ENCODE measurements around the gene KHDC1L. TPM values are rescaled to one million over a fixed set of nuclear protein-coding genes. Genes with fewer than 3 reads are reported as not detected.

KHDC1L gene
- polyA plus RNA-seq, 2 of the 4 experiments (the other 2 are of a cell fraction), result 0.31 to 0.49 TPM

DNA sequence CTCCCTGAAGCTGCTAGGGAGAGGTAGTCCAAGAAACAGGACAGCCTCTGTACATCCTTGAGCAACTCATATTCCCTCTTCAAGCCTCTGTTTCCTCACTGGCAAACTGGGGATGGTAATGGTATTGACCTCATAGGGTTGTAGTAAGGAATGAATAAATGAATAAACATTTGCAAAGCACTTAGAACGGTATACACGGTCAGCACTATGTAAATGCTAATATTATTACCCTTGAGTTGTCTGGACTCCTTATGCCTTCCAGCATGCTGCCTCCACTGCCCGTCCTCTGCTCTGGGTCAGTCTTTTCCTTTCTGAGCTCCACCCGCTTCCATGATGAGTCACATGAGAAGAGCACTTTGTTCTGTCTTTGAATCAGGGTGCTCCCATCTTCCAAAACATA lies 50.6 kb downstream of the KHDC1L start:
- 51% methylated on average over 4 of the region's 4 CpGs for WGBS (ENCODE audit: missing lambda C conversion rate)
- TF ChIP-seq CEBPB (IDR thresholded peaks at IDR 0.05) (no peak), EHF (CRISPR knock-in tag; IDR thresholded peaks at IDR 0.05) (no peak), ZSCAN20 (CRISPR knock-in tag; IDR thresholded peaks at IDR 0.05) (no peak), FOSB (CRISPR knock-in tag; IDR thresholded peaks at IDR 0.05) (no peak), HEYL (CRISPR knock-in tag; IDR thresholded peaks at IDR 0.05) (no peak), NR3C1 (IDR thresholded peaks at IDR 0.05) (no peak), CTCF (IDR thresholded peaks at IDR 0.05) (no peak), GATA3 (IDR thresholded peaks at IDR 0.05; ENCODE audit: borderline replicate concordance) (no peak), KDM5A (IDR thresholded peaks at IDR 0.05) (no peak), JUN (IDR thresholded peaks at IDR 0.05) (no peak), RCOR1 (IDR thresholded peaks at IDR 0.05; ENCODE audit: low read depth, low read length) (no peak), NPAS2 (CRISPR knock-in tag; IDR thresholded peaks at IDR 0.05; ENCODE audit: borderline replicate concordance) (no peak), MAFK (IDR thresholded peaks at IDR 0.05; ENCODE audit: partially characterized antibody) (no peak), KDM1A (IDR thresholded peaks at IDR 0.05; ENCODE audit: low read depth) (no peak), ZC3H11A (IDR thresholded peaks at IDR 0.05) (no peak)
- TF ChIP-seq, protein P1, sequence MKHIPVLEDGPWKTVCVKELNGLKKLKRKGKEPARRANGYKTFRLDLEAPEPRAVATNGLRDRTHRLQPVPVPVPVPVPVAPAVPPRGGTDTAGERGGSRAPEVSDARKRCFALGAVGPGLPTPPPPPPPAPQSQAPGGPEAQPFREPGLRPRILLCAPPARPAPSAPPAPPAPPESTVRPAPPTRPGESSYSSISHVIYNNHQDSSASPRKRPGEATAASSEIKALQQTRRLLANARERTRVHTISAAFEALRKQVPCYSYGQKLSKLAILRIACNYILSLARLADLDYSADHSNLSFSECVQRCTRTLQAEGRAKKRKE (CRISPR knock-in tag; IDR thresholded peaks at IDR 0.05; ENCODE audit: low read depth), result no peak
- TF ChIP-seq, protein P2, sequence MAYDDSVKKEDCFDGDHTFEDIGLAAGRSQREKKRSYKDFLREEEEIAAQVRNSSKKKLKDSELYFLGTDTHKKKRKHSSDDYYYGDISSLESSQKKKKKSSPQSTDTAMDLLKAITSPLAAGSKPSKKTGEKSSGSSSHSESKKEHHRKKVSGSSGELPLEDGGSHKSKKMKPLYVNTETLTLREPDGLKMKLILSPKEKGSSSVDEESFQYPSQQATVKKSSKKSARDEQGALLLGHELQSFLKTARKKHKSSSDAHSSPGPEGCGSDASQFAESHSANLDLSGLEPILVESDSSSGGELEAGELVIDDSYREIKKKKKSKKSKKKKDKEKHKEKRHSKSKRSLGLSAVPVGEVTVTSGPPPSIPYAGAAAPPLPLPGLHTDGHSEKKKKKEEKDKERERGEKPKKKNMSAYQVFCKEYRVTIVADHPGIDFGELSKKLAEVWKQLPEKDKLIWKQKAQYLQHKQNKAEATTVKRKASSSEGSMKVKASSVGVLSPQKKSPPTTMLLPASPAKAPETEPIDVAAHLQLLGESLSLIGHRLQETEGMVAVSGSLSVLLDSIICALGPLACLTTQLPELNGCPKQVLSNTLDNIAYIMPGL (CRISPR knock-in tag; IDR thresholded peaks at IDR 0.05; ENCODE audit: borderline replicate concordance), result no peak
- ChIA-PET CTCF (interaction anchor here (1.3 to 1.5 kb wide), 3 partner anchors 152 to 559 kb away, joined by 3 to 4 read pairs (median 3); no protein-coding TSS in a partner anchor), POLR2A (no interaction called here)
- no peak overlapping the region for H3K4me2 ChIP-seq
- FAIRE-seq (no peak), DNase-seq (ENCODE audit: low read depth in 1 of 2, low spot score in 1 of 2) (no peak), ATAC-seq (no peak)
- H3K4me1 ChIP-seq, result no peaks in the 10 kb centered on the region
- no peak overlapping the region for H3K4me3 ChIP-seq
- no peaks in the 10 kb centered on the region for H3K9me3 ChIP-seq
- no peak overlapping the region for H3K27ac ChIP-seq

Other genes starting within 250 kb of the KHDC1L start
- 5.2 and 6.4 TPM in 2 replicates for gene KHDC1, start 37.7 kb upstream of the KHDC1L start, polyA plus RNA-seq (2011; rRNA removed)
- gene KHDC1, start 37.7 kb upstream of the KHDC1L start, polyA plus RNA-seq (2017; fragmentation: RNase III; extraction: RNeasy Plus Mini Kit Qiagen cat#74134 plus additional on column Dnase treatment), result 4.5 to 4.7 TPM (median 4.5 TPM) in 3 replicates
- not detected in 2 replicates for gene DPPA5, start 128.8 kb upstream of the KHDC1L start, polyA plus RNA-seq (2011; rRNA removed)
- gene DPPA5, start 128.8 kb upstream of the KHDC1L start, polyA plus RNA-seq (2017; fragmentation: RNase III; extraction: RNeasy Plus Mini Kit Qiagen cat#74134 plus additional on column Dnase treatment), result not detected in 3 replicates
- gene KHDC3L, start 137.2 kb upstream of the KHDC1L start, polyA plus RNA-seq (2011; rRNA removed), result not detected in 2 replicates
- gene KHDC3L, start 137.2 kb upstream of the KHDC1L start, polyA plus RNA-seq (2017; fragmentation: RNase III; extraction: RNeasy Plus Mini Kit Qiagen cat#74134 plus additional on column Dnase treatment), result not detected in 3 replicates
- gene OOEP, start 144.4 kb upstream of the KHDC1L start, polyA plus RNA-seq (2011; rRNA removed), result not detected in 2 replicates
- not detected in 3 replicates for gene OOEP, start 144.4 kb upstream of the KHDC1L start, polyA plus RNA-seq (2017; fragmentation: RNase III; extraction: RNeasy Plus Mini Kit Qiagen cat#74134 plus additional on column Dnase treatment)
- gene DDX43, start 169.3 kb upstream of the KHDC1L start, polyA plus RNA-seq (2011; rRNA removed), result not detected in 2 replicates
- not detected in 3 replicates for gene DDX43, start 169.3 kb upstream of the KHDC1L start, polyA plus RNA-seq (2017; fragmentation: RNase III; extraction: RNeasy Plus Mini Kit Qiagen cat#74134 plus additional on column Dnase treatment)
- 4.6 and 7.2 TPM in 2 replicates for gene CGAS, start 226.8 kb upstream of the KHDC1L start, polyA plus RNA-seq (2011; rRNA removed)
- gene CGAS, start 226.8 kb upstream of the KHDC1L start, polyA plus RNA-seq (2017; fragmentation: RNase III; extraction: RNeasy Plus Mini Kit Qiagen cat#74134 plus additional on column Dnase treatment), result 4.7 to 4.9 TPM (median 4.9 TPM) in 3 replicates
- gene MTO1, start 236.2 kb upstream of the KHDC1L start, polyA plus RNA-seq (2011; rRNA removed), result 19.9 and 22.1 TPM in 2 replicates
- gene MTO1, start 236.2 kb upstream of the KHDC1L start, polyA plus RNA-seq (2017; fragmentation: RNase III; extraction: RNeasy Plus Mini Kit Qiagen cat#74134 plus additional on column Dnase treatment), result 11.4 to 13.5 TPM (median 12.8 TPM) in 3 replicates

Data from A549 (cell line).